MM.1S (cell line): ENCODE results near the gene ACSM5.

ENCODE experiments used
- DNase-seq: peaks from one replicate; pipeline ENCODE4 v3.0.0-alpha.2; 2015
- H2AFZ ChIP-seq: fragments of 300-600 bp; sonication (generic); 2 replicates; pipeline ENCODE4 v1.6.0; 2016; ENCODE audit warnings: antibody characterized with exemption, low read length
- H3F3A ChIP-seq: fragments of 300-600 bp; sonication (generic); 2 replicates; pipeline ENCODE4 v1.6.1; 2016; ENCODE audit warnings: mild to moderate bottlenecking, antibody characterized with exemption, low read length, moderate library complexity, mixed read lengths; ENCODE audit not compliant: insufficient read depth
- H3K27ac ChIP-seq: fragments of 300-600 bp; sonication (generic); 2 replicates; pipeline ENCODE4 v1.5.1; 2016; ENCODE audit warnings: mild to moderate bottlenecking, low read length
- H3K27me3 ChIP-seq: fragments of 300-600 bp; sonication (generic); replicated peaks from 2 replicates; pipeline ENCODE4 v1.6.0; 2016; ENCODE audit warnings: low read length; ENCODE audit not compliant: insufficient read depth
- H3K36me3 ChIP-seq: fragments of 300-600 bp; sonication (generic); replicated peaks from 2 replicates; pipeline ENCODE4 v1.6.1; 2016; ENCODE audit warnings: mild to moderate bottlenecking, low read length, mixed read lengths; ENCODE audit not compliant: insufficient read depth
- H3K4me1 ChIP-seq: fragments of 300-600 bp; sonication (generic); 2 replicates; pipeline ENCODE4 v1.6.1; 2016; ENCODE audit warnings: low read length, mixed read lengths
- H3K4me2 ChIP-seq: fragments of 300-600 bp; sonication (generic); 2 replicates; pipeline ENCODE4 v1.6.0; 2016; ENCODE audit warnings: low read depth, low read length
- H3K4me3 ChIP-seq: fragments of 300-600 bp; sonication (generic); 2 replicates; pipeline ENCODE4 v1.5.1; 2016; ENCODE audit warnings: low read length, mixed read lengths
- H3K79me2 ChIP-seq: fragments of 300-600 bp; sonication (generic); 2 replicates; pipeline ENCODE4 v1.6.1; 2016; ENCODE audit warnings: mixed run types, low read length, mixed read lengths
- H3K9ac ChIP-seq: fragments of 300-600 bp; sonication (generic); 2 replicates; pipeline ENCODE4 v1.6.1; 2016; ENCODE audit warnings: low read length, mixed read lengths
- H3K9me2 ChIP-seq: fragments of 300-600 bp; sonication (generic); replicated peaks from 2 replicates; pipeline ENCODE4 v1.6.1; 2016; ENCODE audit warnings: mild to moderate bottlenecking, low read length, mixed read lengths; ENCODE audit not compliant: insufficient read depth
- H3K9me3 ChIP-seq: fragments of 300-600 bp; sonication (generic); replicated peaks from 2 replicates; pipeline ENCODE4 v1.6.1; 2016; ENCODE audit warnings: mild to moderate bottlenecking, low read length, mixed read lengths; ENCODE audit not compliant: insufficient read depth
- H4K20me1 ChIP-seq: fragments of 300-600 bp; sonication (generic); 2 replicates; pipeline ENCODE4 v1.6.1; 2016; ENCODE audit warnings: mild to moderate bottlenecking, low read length, moderate library complexity, mixed read lengths; ENCODE audit not compliant: insufficient read depth
- EZH2 ChIP-seq: fragments of 300-600 bp; sonication (generic); optimal IDR thresholded peaks from 2 replicates; pipeline ENCODE3; 2017; ENCODE audit warnings: low read depth, mild to moderate bottlenecking, antibody characterized with exemption, low read length, mixed read lengths
- EZH2phosphoT487 ChIP-seq: fragments of 300-600 bp; sonication (generic); IDR thresholded peaks from 2 replicates; pipeline ENCODE4 v1.6.1; 2018; ENCODE audit warnings: antibody characterized with exemption, low read length
- TF ChIP-seq, protein P1 (sequence below): fragments of 300-600 bp; sonication (generic); IDR thresholded peaks from 2 replicates; pipeline ENCODE4 v1.5.1; 2016; ENCODE audit warnings: antibody characterized with exemption, low read length, mixed read lengths

ACSM5 gene

DNA sequence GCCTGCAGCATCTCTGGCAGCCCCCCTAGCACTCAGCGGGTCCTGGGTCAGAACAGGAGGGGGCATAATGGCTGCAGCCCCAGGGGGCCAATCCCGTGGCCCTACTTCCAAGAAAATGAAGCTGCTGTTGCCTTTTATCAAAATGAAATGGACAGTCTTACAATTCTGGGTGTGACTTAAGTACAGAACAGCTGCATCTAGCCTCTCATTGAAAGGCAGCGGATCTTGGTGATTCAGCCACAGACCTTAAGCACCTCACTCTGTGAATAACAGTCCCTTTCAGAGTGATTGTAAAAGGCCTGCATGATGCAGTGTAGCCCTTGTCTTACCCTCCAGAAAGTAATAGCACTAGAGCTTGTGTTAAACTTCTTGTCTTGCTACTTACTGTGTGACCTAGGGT, 45.3 kb upstream of the ACSM5 start:
- no peaks in the 10 kb centered on the region for H3K27me3 ChIP-seq
- no peaks in the 10 kb centered on the region for H3K4me1 ChIP-seq
- H3F3A ChIP-seq, result no peaks in the 10 kb centered on the region
- H3K27ac ChIP-seq, result no peak overlapping the region
- no peak for DNase-seq
- H3K4me3 ChIP-seq, result no peak overlapping the region
- no peak overlapping the region for H3K4me2 ChIP-seq
- TF ChIP-seq EZH2 (no peak), EZH2phosphoT487 (no peak)
- TF ChIP-seq, protein P1, sequence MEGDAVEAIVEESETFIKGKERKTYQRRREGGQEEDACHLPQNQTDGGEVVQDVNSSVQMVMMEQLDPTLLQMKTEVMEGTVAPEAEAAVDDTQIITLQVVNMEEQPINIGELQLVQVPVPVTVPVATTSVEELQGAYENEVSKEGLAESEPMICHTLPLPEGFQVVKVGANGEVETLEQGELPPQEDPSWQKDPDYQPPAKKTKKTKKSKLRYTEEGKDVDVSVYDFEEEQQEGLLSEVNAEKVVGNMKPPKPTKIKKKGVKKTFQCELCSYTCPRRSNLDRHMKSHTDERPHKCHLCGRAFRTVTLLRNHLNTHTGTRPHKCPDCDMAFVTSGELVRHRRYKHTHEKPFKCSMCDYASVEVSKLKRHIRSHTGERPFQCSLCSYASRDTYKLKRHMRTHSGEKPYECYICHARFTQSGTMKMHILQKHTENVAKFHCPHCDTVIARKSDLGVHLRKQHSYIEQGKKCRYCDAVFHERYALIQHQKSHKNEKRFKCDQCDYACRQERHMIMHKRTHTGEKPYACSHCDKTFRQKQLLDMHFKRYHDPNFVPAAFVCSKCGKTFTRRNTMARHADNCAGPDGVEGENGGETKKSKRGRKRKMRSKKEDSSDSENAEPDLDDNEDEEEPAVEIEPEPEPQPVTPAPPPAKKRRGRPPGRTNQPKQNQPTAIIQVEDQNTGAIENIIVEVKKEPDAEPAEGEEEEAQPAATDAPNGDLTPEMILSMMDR, result no peak
- no peak overlapping the region for H2AFZ ChIP-seq
- H3K9ac ChIP-seq, result no peak overlapping the region
- no peaks in the 10 kb centered on the region for H3K79me2 ChIP-seq
- H3K9me3 ChIP-seq, result no peaks in the 10 kb centered on the region
- H3K36me3 ChIP-seq, result no peaks in the 10 kb centered on the region
- no peaks in the 10 kb centered on the region for H3K9me2 ChIP-seq
- H4K20me1 ChIP-seq, result no peaks in the 10 kb centered on the region

DNA sequence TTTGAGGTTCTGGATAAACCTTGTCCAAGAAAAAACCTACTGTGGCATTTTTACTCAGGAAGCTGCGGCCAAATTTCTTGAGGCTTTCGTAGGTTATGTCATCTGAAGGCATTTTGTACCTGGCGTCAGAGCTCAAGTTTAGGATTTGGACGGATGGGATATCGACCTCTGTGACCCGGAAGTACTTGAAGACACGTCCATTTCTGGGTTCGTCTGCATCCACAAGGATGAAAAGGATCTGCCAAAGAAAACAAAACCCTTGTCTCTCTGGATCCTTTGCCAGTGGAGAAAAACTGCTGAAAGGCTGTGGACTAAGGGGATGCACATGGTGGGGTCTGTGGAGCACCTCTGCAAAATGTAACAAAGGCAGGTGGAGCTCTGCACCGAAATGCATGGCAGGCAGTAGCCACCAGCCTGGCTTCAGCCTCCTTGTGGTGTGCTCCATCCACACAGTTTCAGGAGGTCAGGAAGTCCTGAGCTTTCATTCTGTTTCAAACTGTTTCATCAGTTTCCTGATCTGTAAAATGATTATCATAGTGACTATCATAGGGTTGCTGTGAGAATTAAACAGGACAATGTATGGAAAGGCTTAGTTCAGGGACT, 39.8 kb upstream of the ACSM5 start:
- Histone ChIP-seq H3K27ac (no peak overlapping the region), H4K20me1 (no peaks in the 10 kb centered on the region), H3K9me2 (no peaks in the 10 kb centered on the region), H3K9me3 (no peaks in the 10 kb centered on the region), H3K9ac (no peak overlapping the region), H3K4me1 (no peaks in the 10 kb centered on the region), H3K79me2 (no peaks in the 10 kb centered on the region), H2AFZ (no peak overlapping the region), H3K27me3 (no peaks in the 10 kb centered on the region), H3F3A (no peaks in the 10 kb centered on the region), H3K4me2 (no peak overlapping the region), H3K4me3 (no peak overlapping the region), H3K36me3 (no peaks in the 10 kb centered on the region)
- DNase-seq, result no peak
- TF ChIP-seq, protein P1, result no peak
- no peak for TF ChIP-seq EZH2phosphoT487
- no peak for TF ChIP-seq EZH2

DNA sequence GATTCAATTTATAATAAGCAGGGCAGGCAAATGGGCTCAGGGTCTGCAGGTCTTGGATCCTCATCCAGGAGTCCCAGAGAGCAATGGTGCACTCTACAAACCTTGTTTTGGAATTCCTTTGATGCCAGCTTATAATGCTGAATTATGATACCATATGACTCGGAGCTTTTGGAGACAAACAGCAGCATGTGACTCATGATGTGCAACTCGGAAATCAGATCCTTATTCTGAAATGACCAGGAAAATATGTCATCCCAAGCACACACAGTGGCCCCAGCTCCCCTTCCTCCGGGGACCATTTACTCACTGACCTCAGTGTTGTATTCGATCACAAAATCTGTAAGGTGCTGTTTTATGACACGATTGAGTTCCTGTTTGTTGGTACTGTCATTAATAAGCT, 36.6 kb upstream of the ACSM5 start:
- H3K4me1 ChIP-seq, result no peaks in the 10 kb centered on the region
- H3K36me3 ChIP-seq, result no peaks in the 10 kb centered on the region
- H4K20me1 ChIP-seq, result no peaks in the 10 kb centered on the region
- no peak overlapping the region for H2AFZ ChIP-seq
- no peaks in the 10 kb centered on the region for H3K9me2 ChIP-seq
- no peak overlapping the region for H3K27ac ChIP-seq
- no peaks in the 10 kb centered on the region for H3K27me3 ChIP-seq
- DNase-seq, result no peak
- H3F3A ChIP-seq, result no peaks in the 10 kb centered on the region
- no peak overlapping the region for H3K4me3 ChIP-seq
- TF ChIP-seq EZH2 (no peak), EZH2phosphoT487 (no peak)
- TF ChIP-seq, protein P1, result no peak
- no peaks in the 10 kb centered on the region for H3K9me3 ChIP-seq
- no peak overlapping the region for H3K4me2 ChIP-seq
- H3K79me2 ChIP-seq, result no peaks in the 10 kb centered on the region
- no peak overlapping the region for H3K9ac ChIP-seq
